Measurements from ENCODE around the gene ATP6V1E1.

The ATP6V1E1 gene

GRCh38 chr22:17580441-17581031 is 48.0 kb downstream of the ATP6V1E1 start:
- H3K9me3 ChIP-seq (ENCODE audit: control insufficient read depth, insufficient read depth, low read depth, low read length) = no peaks in the 10 kb centered on the region
- TF ChIP-seq, protein P1, sequence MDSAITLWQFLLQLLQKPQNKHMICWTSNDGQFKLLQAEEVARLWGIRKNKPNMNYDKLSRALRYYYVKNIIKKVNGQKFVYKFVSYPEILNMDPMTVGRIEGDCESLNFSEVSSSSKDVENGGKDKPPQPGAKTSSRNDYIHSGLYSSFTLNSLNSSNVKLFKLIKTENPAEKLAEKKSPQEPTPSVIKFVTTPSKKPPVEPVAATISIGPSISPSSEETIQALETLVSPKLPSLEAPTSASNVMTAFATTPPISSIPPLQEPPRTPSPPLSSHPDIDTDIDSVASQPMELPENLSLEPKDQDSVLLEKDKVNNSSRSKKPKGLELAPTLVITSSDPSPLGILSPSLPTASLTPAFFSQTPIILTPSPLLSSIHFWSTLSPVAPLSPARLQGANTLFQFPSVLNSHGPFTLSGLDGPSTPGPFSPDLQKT (IDR thresholded peaks at IDR 0.05; ENCODE audit: borderline replicate concordance, low read depth, low read length) = no peak
- TF ChIP-seq ZNF16 (tag by site-specific recombination; IDR thresholded peaks at IDR 0.05; ENCODE audit: low read depth) (no peak), ZNF488 (tag by site-specific recombination; IDR thresholded peaks at IDR 0.05) (no peak), ZNF510 (tag by site-specific recombination; IDR thresholded peaks at IDR 0.05; ENCODE audit: insufficient replicate concordance) (no peak), ZSCAN5A (tag by site-specific recombination; IDR thresholded peaks at IDR 0.05) (no peak), PRDM6 (tag by site-specific recombination; IDR thresholded peaks at IDR 0.05) (no peak), ZNF555 (tag by site-specific recombination; conservative IDR thresholded peaks at IDR 0.05) (no peak), IKZF3 (tag by site-specific recombination; IDR thresholded peaks at IDR 0.05) (no peak), ZBTB1 (tag by site-specific recombination; IDR thresholded peaks at IDR 0.05) (no peak), ZNF501 (tag by site-specific recombination; IDR thresholded peaks at IDR 0.05) (no peak), ZNF600 (tag by site-specific recombination; IDR thresholded peaks at IDR 0.05) (no peak), ZNF391 (tag by site-specific recombination; IDR thresholded peaks at IDR 0.05; ENCODE audit: borderline replicate concordance, low read depth) (no peak), ZNF184 (tag by site-specific recombination; IDR thresholded peaks at IDR 0.05) (no peak), HOXD13 (CRISPR knock-in tag; IDR thresholded peaks at IDR 0.05; ENCODE audit: borderline replicate concordance) (no peak), ZNF623 (tag by site-specific recombination; IDR thresholded peaks at IDR 0.05) (no peak)
- TF ChIP-seq, protein P2, sequence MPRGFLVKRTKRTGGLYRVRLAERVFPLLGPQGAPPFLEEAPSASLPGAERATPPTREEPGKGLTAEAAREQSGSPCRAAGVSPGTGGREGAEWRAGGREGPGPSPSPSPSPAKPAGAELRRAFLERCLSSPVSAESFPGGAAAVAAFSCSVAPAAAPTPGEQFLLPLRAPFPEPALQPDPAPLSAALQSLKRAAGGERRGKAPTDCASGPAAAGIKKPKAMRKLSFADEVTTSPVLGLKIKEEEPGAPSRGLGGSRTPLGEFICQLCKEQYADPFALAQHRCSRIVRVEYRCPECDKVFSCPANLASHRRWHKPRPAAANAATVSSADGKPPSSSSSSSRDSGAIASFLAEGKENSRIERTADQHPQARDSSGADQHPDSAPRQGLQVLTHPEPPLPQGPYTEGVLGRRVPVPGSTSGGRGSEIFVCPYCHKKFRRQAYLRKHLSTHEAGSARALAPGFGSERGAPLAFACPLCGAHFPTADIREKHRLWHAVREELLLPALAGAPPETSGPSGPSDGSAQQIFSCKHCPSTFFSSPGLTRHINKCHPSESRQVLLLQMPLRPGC (tag by site-specific recombination; IDR thresholded peaks at IDR 0.05) = no peak
- TF ChIP-seq, protein P3, sequence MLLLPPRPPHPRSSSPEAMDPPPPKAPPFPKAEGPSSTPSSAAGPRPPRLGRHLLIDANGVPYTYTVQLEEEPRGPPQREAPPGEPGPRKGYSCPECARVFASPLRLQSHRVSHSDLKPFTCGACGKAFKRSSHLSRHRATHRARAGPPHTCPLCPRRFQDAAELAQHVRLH (tag by site-specific recombination; IDR thresholded peaks at IDR 0.05) = no peak
- no peaks in the 10 kb centered on the region for H3K4me1 ChIP-seq (ENCODE audit: control insufficient read depth, insufficient read depth, low read length)
- no peak overlapping the region for H3K27ac ChIP-seq (ENCODE audit: extremely low read depth, low read depth, low read length)
- no peaks in the 10 kb centered on the region for H3K36me3 ChIP-seq (ENCODE audit: control insufficient read depth in 2 of 2, insufficient read depth in 1 of 2, low read length in 2 of 2)
- CTCF ChIA-PET = interaction anchor here (0.5 kb wide), 1 partner anchor 79 kb away, joined by 4 read pairs; no protein-coding TSS in a partner anchor
- POLR2A ChIA-PET = no interaction called here
- H3K4me3 ChIP-seq (ENCODE audit: low read depth, low read length) = no peak overlapping the region

GRCh38 chr22:17579535-17579981 is 49.0 kb downstream of the ATP6V1E1 start:
- TF ChIP-seq ZNF416 (tag by site-specific recombination; IDR thresholded peaks at IDR 0.05) = no peak
- Histone ChIP-seq H3K36me3 (ENCODE audit: control insufficient read depth in 2 of 2, insufficient read depth in 1 of 2, low read length in 2 of 2) (no peaks in the 10 kb centered on the region), H3K9me3 (ENCODE audit: control insufficient read depth, insufficient read depth, low read depth, low read length) (no peaks in the 10 kb centered on the region), H3K4me1 (ENCODE audit: control insufficient read depth, insufficient read depth, low read length) (no peaks in the 10 kb centered on the region), H3K27ac (ENCODE audit: extremely low read depth, low read depth, low read length) (no peak overlapping the region), H3K4me3 (ENCODE audit: low read depth, low read length) (no peak overlapping the region)
- CTCF ChIA-PET = interaction anchor here (0.5 to 1.0 kb wide), 2 partner anchors 10 to 78 kb away, joined by 3 to 4 read pairs; no protein-coding TSS in a partner anchor
- POLR2A ChIA-PET = no interaction called here
